Activated CD4-positive, alpha-beta T cell treated with anti-CD3 and anti-CD28 coated beads for 1 hour (primary cell): ENCODE results near the gene ATP13A4.

ENCODE experiments used
- DNase-seq: peaks from one replicate; pipeline ENCODE4 v3.0.0-alpha.2; 2020

ATP13A4 gene

GRCh38 chr3:193391902-193392301, 162.8 kb downstream of the ATP13A4 start:
- no peak for DNase-seq

GRCh38 chr3:193389335-193389734, 165.4 kb downstream of the ATP13A4 start:
- DNase-seq = no peak

- no peak for DNase-seq
Measured at GRCh38 chr3:193388361-193388760, 166.3 kb downstream of the ATP13A4 start.

- DNase-seq = no peak
Measured at GRCh38 chr3:193387596-193387995, 167.1 kb downstream of the ATP13A4 start.

- DNase-seq = no peak
Measured at GRCh38 chr3:193378706-193379105, 176.0 kb downstream of the ATP13A4 start, which contains the start of gene ATP13A5. Gene ATP13A5 (minus strand): TSS chr3:193378753. CDS start chr3:193378725, 28 bp downstream.

GRCh38 chr3:193377591-193377990, 177.1 kb downstream of the ATP13A4 start:
- DNase-seq = no peak

GRCh38 chr3:193375614-193376013, 179.1 kb downstream of the ATP13A4 start:
- no peak for DNase-seq

GRCh38 chr3:193372783-193373182, 181.9 kb downstream of the ATP13A4 start:
- DNase-seq = no peak

- no peak for DNase-seq
Measured at GRCh38 chr3:193367868-193368267, 186.8 kb downstream of the ATP13A4 start.

GRCh38 chr3:193357291-193357690, 197.4 kb downstream of the ATP13A4 start:
- DNase-seq = no peak

- DNase-seq = no peak
Measured at GRCh38 chr3:193354423-193354822, 200.3 kb downstream of the ATP13A4 start.
